PC-9 (cell line): ENCODE results near the gene CFAP107. TPM values are rescaled to one million over a fixed set of nuclear protein-coding genes. Genes with fewer than 3 reads are reported as not detected.

Experiments
- BruUV-seq: library from RNA; stranded (reverse); fragments of 400-500 nt; replicated peaks from 2 replicates; lab custom pipeline; 2021; lab: Mats Ljungman, UMichigan
- CTCF ChIA-PET: fragments of 300-600 bp; sonication (Branson Sonifier 250); formaldehyde crosslinking; loops from one replicate; lab custom pipeline; 2022; ENCODE audit warnings: antibody characterized with exemption; lab: Charles Lee
- POLR2A ChIA-PET: fragments of 300-600 bp; sonication (Branson Sonifier 250); formaldehyde crosslinking; loops from one replicate; lab custom pipeline; 2022; ENCODE audit warnings: antibody characterized with exemption; ENCODE audit not compliant: unreplicated experiment; lab: Charles Lee
- DNase-seq, 2 experiments: peaks; one replicate each; pipeline versions ENCODE4 v3.0.0 to v3.0.0-alpha.2; 2015 to 2022; ENCODE audit warnings: mixed read lengths in 1 of 2
- H2AFZ ChIP-seq: fragments of 200-600 bp; sonication (generic); 2 replicates; pipeline ENCODE4 v1.8.1; 2017; ENCODE audit warnings: antibody characterized with exemption
- H3F3A ChIP-seq: fragments of 200-600 bp; sonication (generic); 2 replicates; pipeline ENCODE4 v1.8.1; 2017; ENCODE audit warnings: antibody characterized with exemption, mild to moderate bottlenecking, low read depth; ENCODE audit not compliant: insufficient read depth
- H3K27ac ChIP-seq: fragments of 200-600 bp; sonication (generic); 2 replicates; pipeline ENCODE4 v1.6.1; 2016; ENCODE audit warnings: mixed run types
- H3K27me3 ChIP-seq: fragments of 200-600 bp; sonication (generic); 2 replicates; pipeline ENCODE4 v1.6.1; 2016; ENCODE audit warnings: low read depth, mixed run types; ENCODE audit not compliant: insufficient read depth
- H3K36me3 ChIP-seq: fragments of 200-600 bp; sonication (generic); 2 replicates; pipeline ENCODE4 v1.6.1; 2016; ENCODE audit warnings: low read depth, mixed run types
- H3K4me1 ChIP-seq: fragments of 200-600 bp; sonication (generic); replicated peaks from 2 replicates; pipeline ENCODE4 v1.6.1; 2016; ENCODE audit warnings: mixed run types; ENCODE audit not compliant: insufficient read depth
- H3K4me2 ChIP-seq: fragments of 200-600 bp; sonication (generic); 2 replicates; pipeline ENCODE4 v1.6.1; 2017; ENCODE audit warnings: mixed run types
- H3K4me3 ChIP-seq: fragments of 200-600 bp; sonication (generic); 2 replicates; pipeline ENCODE4 v1.6.1; 2016; ENCODE audit warnings: mixed run types
- H3K79me2 ChIP-seq: fragments of 200-600 bp; sonication (generic); 2 replicates; pipeline ENCODE4 v1.6.1; 2017; ENCODE audit warnings: low read depth, mixed run types
- H3K9me2 ChIP-seq: fragments of 200-600 bp; sonication (generic); 2 replicates; pipeline ENCODE4 v1.8.1; 2017; ENCODE audit warnings: mild to moderate bottlenecking; ENCODE audit not compliant: insufficient read depth
- H3K9me3 ChIP-seq: fragments of 200-600 bp; sonication (generic); 2 replicates; pipeline ENCODE4 v1.8.1; 2016; ENCODE audit warnings: low read depth; ENCODE audit not compliant: insufficient read depth
- H4K20me1 ChIP-seq: fragments of 200-600 bp; sonication (generic); 2 replicates; pipeline ENCODE4 v1.8.1; 2017; ENCODE audit not compliant: insufficient read depth
- CTCF ChIP-seq: fragments of 200-600 bp; sonication (generic); conservative IDR thresholded peaks from 2 replicates; pipeline ENCODE4 v1.6.1; 2017; ENCODE audit warnings: mixed run types, antibody characterized with exemption, mild to moderate bottlenecking, moderate library complexity
- EZH2 ChIP-seq: fragments of 200-600 bp; sonication (generic); IDR thresholded peaks from 2 replicates; pipeline ENCODE4 v1.8.0; 2017; ENCODE audit warnings: antibody characterized with exemption, low read depth
- intact Hi-C: fragments of 100-400 bp; cut with micrococcal nuclease; formaldehyde crosslinking; loops from one replicate; pipeline ENCODE4 v1.10.0; 2022; ENCODE audit not compliant: unreplicated experiment
- total RNA-seq: library from RNA; stranded (reverse); gene quantifications from 2 replicates; pipeline ENCODE4 v1.2.3, GENCODE V29; 2021

Gene CFAP107
- total RNA-seq, 1 experiment from 2014 or later, result not detected

GRCh38 chr1:12741946-12742345, 4.1 kb upstream of the CFAP107 start:
- CTCF ChIA-PET, result interaction anchor here (0.6 kb wide), 1 partner anchor 55 kb away, joined by 4 read pairs; no protein-coding TSS in a partner anchor
- H3K4me3 ChIP-seq, result no peak overlapping the region

GRCh38 chr1:12745126-12745991, 641 bp upstream of the CFAP107 start:
- no TSS peak for BruUV-seq
- ChIA-PET POLR2A (no interaction called here), CTCF (no interaction called here)
- Histone ChIP-seq H2AFZ (no peak overlapping the region), H3K9me3 (no peaks in the 10 kb centered on the region), H3K4me1 (no peaks in the 10 kb centered on the region), H3K27ac (no peak overlapping the region), H4K20me1 (no peaks in the 10 kb centered on the region), H3F3A (no peaks in the 10 kb centered on the region), H3K27me3 (peaks cover 4% of the 10 kb centered on the region; the same call in 1 of the 2 replicates), H3K4me3 (no peak overlapping the region), H3K4me2 (no peak overlapping the region), H3K79me2 (no peaks in the 10 kb centered on the region), H3K9me2 (no peaks in the 10 kb centered on the region), H3K36me3 (no peaks in the 10 kb centered on the region)
- no peak for DNase-seq
- intact Hi-C loops, result no loop called here
- TF ChIP-seq CTCF, result no peak
- no peak for TF ChIP-seq EZH2

More at GRCh38 chr1:12741946-12742345, 4.1 kb upstream of the CFAP107 start:
- Histone ChIP-seq H3K36me3 (no peaks in the 10 kb centered on the region), H3K9me2 (no peaks in the 10 kb centered on the region), H3K4me1 (no peaks in the 10 kb centered on the region), H3K9me3 (no peaks in the 10 kb centered on the region), H3K27me3 (peaks cover 12% of the 10 kb centered on the region; the same call in 1 of the 2 replicates), H3K27ac (no peak overlapping the region), H4K20me1 (no peaks in the 10 kb centered on the region), H3K79me2 (no peaks in the 10 kb centered on the region), H3F3A (no peaks in the 10 kb centered on the region), H2AFZ (no peak overlapping the region), H3K4me2 (no peak overlapping the region)
- POLR2A ChIA-PET, result no interaction called here
- BruUV-seq, result no TSS peak
- no peak for TF ChIP-seq CTCF
- no peak for TF ChIP-seq EZH2
- intact Hi-C loops, result no loop called here
- DNase-seq, result no peak

GRCh38 chr1:12748778-12749355, 2.9 kb downstream of the CFAP107 start:
- no TSS peak for BruUV-seq
- intact Hi-C loops, result no loop called here
- no peaks in the 10 kb centered on the region for H3K4me1 ChIP-seq
- H4K20me1 ChIP-seq, result no peaks in the 10 kb centered on the region
- peaks cover 22% of the 10 kb centered on the region; the same call in 1 of the 2 replicates for H3K27me3 ChIP-seq
- H3K79me2 ChIP-seq, result no peaks in the 10 kb centered on the region
- H3K9me3 ChIP-seq, result no peaks in the 10 kb centered on the region
- H3K4me3 ChIP-seq, result no peak overlapping the region
- H3K36me3 ChIP-seq, result no peaks in the 10 kb centered on the region
- H3K27ac ChIP-seq, result no peak overlapping the region
- POLR2A ChIA-PET, result no interaction called here
- no peak overlapping the region for H3K4me2 ChIP-seq
- no peaks in the 10 kb centered on the region for H3K9me2 ChIP-seq
- no peak overlapping the region for H2AFZ ChIP-seq
- CTCF ChIA-PET, result no interaction called here
- no peaks in the 10 kb centered on the region for H3F3A ChIP-seq
- TF ChIP-seq EZH2 (no peak), CTCF (no peak)
- DNase-seq, result no peak
